ENCODE measurements around the gene POU2AF2.

POU2AF2 gene

DNA sequence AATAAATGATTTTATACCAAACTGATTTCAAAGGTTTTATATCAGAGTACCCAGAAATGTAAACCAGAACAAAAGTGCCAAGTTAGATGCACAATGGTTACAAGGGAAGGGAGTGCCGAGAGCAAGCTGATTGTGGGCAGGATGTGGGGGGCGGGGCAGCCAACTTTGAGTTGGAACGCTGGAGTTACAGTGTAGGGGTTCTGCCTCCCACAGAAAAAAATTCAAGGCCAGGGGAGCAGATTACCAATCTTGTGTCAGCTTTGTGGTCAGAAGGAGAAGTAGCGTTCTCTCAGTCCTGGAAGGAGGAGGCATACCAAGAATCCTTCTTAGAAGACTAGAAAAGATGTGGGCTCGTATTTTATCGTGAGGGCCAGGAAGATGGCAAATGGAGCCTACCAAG lies 15.9 kb upstream of the POU2AF2 start:
- Histone ChIP-seq H2AFZ (ENCODE audit: low read length) (no peak overlapping the region), H3K4me3 (ENCODE audit: low read depth, low read length, poor library complexity, severe bottlenecking) (no peak overlapping the region), H3F3A (ENCODE audit: insufficient read depth, low read length) (no peaks in the 10 kb centered on the region)

GRCh38 chr11:111230122-111230465 lies 15.4 kb upstream of the POU2AF2 start:
- no peaks in the 10 kb centered on the region for H4K20me1 ChIP-seq (ENCODE audit: insufficient read depth, low read length)
- H3K9ac ChIP-seq (ENCODE audit: low read length) = peak overlapping the region; percentile 52; the same call in 1 of the 2 replicates
- peak overlapping the region; percentile 71 for H3K4me2 ChIP-seq (ENCODE audit: low read length)
- no peak overlapping the region for H2AFZ ChIP-seq (ENCODE audit: low read length)
- H3K4me1 ChIP-seq (ENCODE audit: insufficient read depth, low read length, severe bottlenecking) = peaks cover 33% of the 10 kb centered on the region
- no peaks in the 10 kb centered on the region for H3K79me2 ChIP-seq (ENCODE audit: insufficient read depth, low read length)
- H3K36me3 ChIP-seq (ENCODE audit: insufficient read depth, low read length) = no peaks in the 10 kb centered on the region
- no peaks in the 10 kb centered on the region for H3K27me3 ChIP-seq (ENCODE audit: insufficient read depth, low read length)
- H3K9me2 ChIP-seq (ENCODE audit: low read depth, low read length) = no peaks in the 10 kb centered on the region
- H3F3A ChIP-seq (ENCODE audit: insufficient read depth, low read length) = no peaks in the 10 kb centered on the region
- H3K9me3 ChIP-seq (ENCODE audit: low read length) = peaks cover 6% of the 10 kb centered on the region
- TF ChIP-seq EZH2 (IDR thresholded peaks at IDR 0.05; ENCODE audit: borderline replicate concordance, low read length) = no peak
- TF ChIP-seq, protein P1, sequence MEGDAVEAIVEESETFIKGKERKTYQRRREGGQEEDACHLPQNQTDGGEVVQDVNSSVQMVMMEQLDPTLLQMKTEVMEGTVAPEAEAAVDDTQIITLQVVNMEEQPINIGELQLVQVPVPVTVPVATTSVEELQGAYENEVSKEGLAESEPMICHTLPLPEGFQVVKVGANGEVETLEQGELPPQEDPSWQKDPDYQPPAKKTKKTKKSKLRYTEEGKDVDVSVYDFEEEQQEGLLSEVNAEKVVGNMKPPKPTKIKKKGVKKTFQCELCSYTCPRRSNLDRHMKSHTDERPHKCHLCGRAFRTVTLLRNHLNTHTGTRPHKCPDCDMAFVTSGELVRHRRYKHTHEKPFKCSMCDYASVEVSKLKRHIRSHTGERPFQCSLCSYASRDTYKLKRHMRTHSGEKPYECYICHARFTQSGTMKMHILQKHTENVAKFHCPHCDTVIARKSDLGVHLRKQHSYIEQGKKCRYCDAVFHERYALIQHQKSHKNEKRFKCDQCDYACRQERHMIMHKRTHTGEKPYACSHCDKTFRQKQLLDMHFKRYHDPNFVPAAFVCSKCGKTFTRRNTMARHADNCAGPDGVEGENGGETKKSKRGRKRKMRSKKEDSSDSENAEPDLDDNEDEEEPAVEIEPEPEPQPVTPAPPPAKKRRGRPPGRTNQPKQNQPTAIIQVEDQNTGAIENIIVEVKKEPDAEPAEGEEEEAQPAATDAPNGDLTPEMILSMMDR (IDR thresholded peaks at IDR 0.05; ENCODE audit: low read length) = no peak
- peak overlapping the region; percentile 59 for H3K4me3 ChIP-seq (ENCODE audit: low read depth, low read length, poor library complexity, severe bottlenecking)
- peak overlapping the region; percentile 1 for H3K27ac ChIP-seq (ENCODE audit: low read depth, low read length, poor library complexity, severe bottlenecking)

More for the DNA sequence above, 15.9 kb upstream of the POU2AF2 start:
- Histone ChIP-seq H3K4me1 (ENCODE audit: insufficient read depth, low read length, severe bottlenecking) (peaks cover 33% of the 10 kb centered on the region), H3K9ac (ENCODE audit: low read length) (no peak overlapping the region), H3K9me2 (ENCODE audit: low read depth, low read length) (no peaks in the 10 kb centered on the region), H4K20me1 (ENCODE audit: insufficient read depth, low read length) (no peaks in the 10 kb centered on the region), H3K36me3 (ENCODE audit: insufficient read depth, low read length) (no peaks in the 10 kb centered on the region), H3K79me2 (ENCODE audit: insufficient read depth, low read length) (no peaks in the 10 kb centered on the region), H3K9me3 (ENCODE audit: low read length) (peaks cover 9% of the 10 kb centered on the region), H3K4me2 (ENCODE audit: low read length) (peak overlapping the region; percentile 71; the same call in 1 of the 2 replicates), H3K27ac (ENCODE audit: low read depth, low read length, poor library complexity, severe bottlenecking) (peak overlapping the region; percentile 1), H3K27me3 (ENCODE audit: insufficient read depth, low read length) (no peaks in the 10 kb centered on the region)
- TF ChIP-seq, protein P1 (IDR thresholded peaks at IDR 0.05; ENCODE audit: low read length) = no peak
- TF ChIP-seq EZH2 (IDR thresholded peaks at IDR 0.05; ENCODE audit: borderline replicate concordance, low read length) = no peak

DNA sequence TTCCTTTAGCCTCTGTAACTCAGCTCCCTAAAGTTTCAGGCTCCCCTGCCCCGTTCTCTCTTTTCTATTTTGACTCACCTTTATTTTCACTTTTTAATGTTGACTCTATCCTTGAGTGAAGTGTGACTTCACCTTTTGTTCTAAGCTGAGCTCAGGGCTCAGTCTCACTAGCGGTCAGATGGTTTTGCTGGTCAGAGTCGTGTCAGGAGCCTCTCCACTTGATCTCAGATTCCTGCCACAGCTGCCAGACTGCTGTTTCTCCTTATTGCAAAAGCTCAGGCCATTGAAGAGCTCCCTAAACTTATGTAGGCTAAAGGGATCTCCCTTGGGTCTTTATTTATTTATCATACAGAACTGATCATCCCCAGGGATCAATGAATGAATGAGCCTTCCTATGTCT lies 13.7 kb upstream of the POU2AF2 start:
- no peaks in the 10 kb centered on the region for H3K9me3 ChIP-seq (ENCODE audit: low read length)
- no peaks in the 10 kb centered on the region for H3K79me2 ChIP-seq (ENCODE audit: insufficient read depth, low read length)
- no peak overlapping the region for H3K27ac ChIP-seq (ENCODE audit: low read depth, low read length, poor library complexity, severe bottlenecking)
- no peaks in the 10 kb centered on the region for H3K36me3 ChIP-seq (ENCODE audit: insufficient read depth, low read length)
- H3K9ac ChIP-seq (ENCODE audit: low read length) = no peak overlapping the region
- no peak overlapping the region for H3K4me2 ChIP-seq (ENCODE audit: low read length)
- H2AFZ ChIP-seq (ENCODE audit: low read length) = no peak overlapping the region
- H3K4me3 ChIP-seq (ENCODE audit: low read depth, low read length, poor library complexity, severe bottlenecking) = no peak overlapping the region
- TF ChIP-seq EZH2 (IDR thresholded peaks at IDR 0.05; ENCODE audit: borderline replicate concordance, low read length) = no peak
- TF ChIP-seq, protein P1 (IDR thresholded peaks at IDR 0.05; ENCODE audit: low read length) = no peak
- no peaks in the 10 kb centered on the region for H4K20me1 ChIP-seq (ENCODE audit: insufficient read depth, low read length)
- H3K27me3 ChIP-seq (ENCODE audit: insufficient read depth, low read length) = no peaks in the 10 kb centered on the region
- H3F3A ChIP-seq (ENCODE audit: insufficient read depth, low read length) = no peaks in the 10 kb centered on the region
- peaks cover 28% of the 10 kb centered on the region for H3K4me1 ChIP-seq (ENCODE audit: insufficient read depth, low read length, severe bottlenecking)
- no peaks in the 10 kb centered on the region for H3K9me2 ChIP-seq (ENCODE audit: low read depth, low read length)

All from OCI-LY1 (cell line).